Esophagus squamous epithelium (tissue), 5 donors: ENCODE measurements around the gene MTM1. TPM values are rescaled to one million over a fixed set of nuclear protein-coding genes. Genes with fewer than 3 reads are reported as not detected.

Source experiments
- DNase-seq: peaks from one replicate; lab custom pipeline; 2025; lab: John Stamatoyannopoulos, UW
- H3K27ac ChIP-seq, 4 donors: fragments of 200-600 bp; sonication (generic); one replicate each; pipeline ENCODE4 v1.5.1; 2016 to 2019; ENCODE audit warnings: mild to moderate bottlenecking in 1 of 4
- H3K27me3 ChIP-seq, 4 donors: fragments of 200-600 bp; sonication (generic); 1 replicate in 3 of 4; 2 replicates in 1 of 4; pipeline versions ENCODE4 v1.5.1 to v1.6.0; 2017 to 2021; ENCODE audit warnings: antibody characterized with exemption in 1 of 4
- H3K36me3 ChIP-seq, 3 donors: fragments of 200-600 bp; sonication (generic); one replicate each; pipeline ENCODE4 v1.5.1; 2016 to 2019
- H3K4me1 ChIP-seq, 3 donors: fragments of 200-600 bp; sonication (generic); one replicate each; pipeline ENCODE4 v1.5.1; 2017 to 2019
- H3K4me3 ChIP-seq, 4 donors: fragments of 200-600 bp; sonication (generic); 1 replicate in 3 of 4; 2 replicates in 1 of 4; pipeline ENCODE4 v1.5.1; 2016 to 2019; ENCODE audit warnings: mild to moderate bottlenecking in 2 of 4, moderate library complexity in 1 of 4
- H3K9me3 ChIP-seq, 3 donors: fragments of 200-600 bp; sonication (generic); one replicate each; pipeline ENCODE4 v1.5.1; 2016 to 2019
- CTCF ChIP-seq, 6 experiments: fragments of 450-650 bp in 4 of 6; fragments of 200-600 bp in 2 of 6; sonication (generic) in 2 of 6; IDR thresholded peaks; one replicate each; pipeline ENCODE4 v1.5.1; 2016 to 2019; ENCODE audit warnings: antibody characterized with exemption in 6 of 6, mild to moderate bottlenecking in 4 of 6, moderate library complexity in 4 of 6
- POLR2A ChIP-seq, 4 donors: fragments of 450-650 bp; IDR thresholded peaks; one replicate each; pipeline ENCODE4 v1.6.1; 2017; ENCODE audit warnings: antibody characterized with exemption in 4 of 4, mild to moderate bottlenecking in 4 of 4, moderate library complexity in 3 of 4
- WGBS, 2 donors: methylation state at CpG; one replicate each; pipeline ENCODE4 v1.1.5; 2018; 5-methylcytosine and 5-hydroxymethylcytosine counted together
- intact Hi-C: fragments of 100-400 bp; cut with DNase I; formaldehyde crosslinking; loops from one replicate; pipeline ENCODE4 v1.15.0; 2022
- total RNA-seq, 4 donors: library from RNA; depleted of rRNA; stranded (reverse); fragments of >200 nt; gene quantifications; one replicate each; pipeline ENCODE4 v1.1.0, GENCODE V29; 2016
- donor health status: DM: yes; HTN: yes; CAD: no.

Gene MTM1
- total RNA-seq, 4 donors from 2014 or later: 9.1 to 13.7 (median 11.4) TPM

DNA sequence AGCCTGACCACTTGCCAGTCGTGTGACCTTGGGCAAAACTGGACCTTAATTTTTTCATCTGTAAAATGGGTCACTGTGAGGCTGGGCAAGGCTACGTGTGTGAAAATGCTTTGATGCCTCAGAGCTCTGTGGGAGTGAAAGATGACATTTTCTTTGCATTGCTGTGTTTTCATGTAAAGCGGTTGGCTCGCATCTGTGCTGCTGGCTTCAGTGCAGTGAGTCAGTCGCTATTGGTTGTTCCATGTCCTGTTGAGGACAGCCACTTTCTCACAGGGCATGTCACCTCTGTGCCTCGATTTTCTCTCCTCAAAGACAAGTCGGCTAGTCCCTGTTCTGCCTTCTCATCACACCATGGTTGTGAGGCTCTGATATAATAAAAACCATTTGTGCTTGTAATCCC, 129.2 kb downstream of the MTM1 start:
- TF ChIP-seq POLR2A (IDR thresholded peaks at IDR 0.05) (no peak), CTCF (IDR thresholded peaks at IDR 0.05) (no peak)
- no peak for DNase-seq
- H3K27ac ChIP-seq: no peak overlapping the region
- H3K9me3 ChIP-seq: no peaks in the 10 kb centered on the region
- peaks cover 0 to 17% (median 0%) of the 10 kb centered on the region in 3 donors for H3K36me3 ChIP-seq
- no peak overlapping the region for H3K4me3 ChIP-seq
- 78 to 79% methylated on average over 5 to 6 of the region's 7 CpGs for WGBS, 2 donors
- H3K4me1 ChIP-seq: peaks cover 0 to 46% (median 3%) of the 10 kb centered on the region in 3 donors
- no peaks in the 10 kb centered on the region for H3K27me3 ChIP-seq
- intact Hi-C loops: no loop called here

DNA sequence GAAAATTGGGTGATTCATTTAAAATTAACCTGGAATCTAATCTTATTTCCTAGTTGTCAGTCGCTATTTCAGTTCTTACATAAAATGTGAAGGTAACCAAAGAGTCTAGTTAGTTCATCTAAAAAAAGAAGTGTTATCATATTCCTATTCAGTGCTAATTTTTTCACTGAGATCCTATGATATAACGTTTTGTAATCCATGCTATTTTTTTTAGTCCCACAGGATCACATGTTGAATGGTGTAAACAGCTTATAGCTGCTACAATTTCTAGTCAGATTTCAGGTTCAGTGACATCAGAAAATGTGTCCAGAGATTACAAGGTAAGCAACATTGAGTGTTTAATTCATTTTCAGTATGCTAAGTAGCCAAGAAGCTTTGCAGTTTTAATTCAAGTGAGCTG, 130.6 kb downstream of the MTM1 start:
- no peaks in the 10 kb centered on the region for H3K9me3 ChIP-seq
- peaks cover 0 to 44% (median 3%) of the 10 kb centered on the region in 3 donors for H3K4me1 ChIP-seq
- 38 to 68% methylated on average over 2 of the region's 2 CpGs for WGBS, 2 donors
- no peak overlapping the region for H3K27ac ChIP-seq
- TF ChIP-seq CTCF (IDR thresholded peaks at IDR 0.05) (no peak), POLR2A (IDR thresholded peaks at IDR 0.05) (no peak)
- intact Hi-C loops: no loop called here
- no peaks in the 10 kb centered on the region for H3K27me3 ChIP-seq
- H3K4me3 ChIP-seq: no peak overlapping the region
- H3K36me3 ChIP-seq: peaks cover 0 to 17% (median 0%) of the 10 kb centered on the region in 3 donors
- no peak for DNase-seq

DNA sequence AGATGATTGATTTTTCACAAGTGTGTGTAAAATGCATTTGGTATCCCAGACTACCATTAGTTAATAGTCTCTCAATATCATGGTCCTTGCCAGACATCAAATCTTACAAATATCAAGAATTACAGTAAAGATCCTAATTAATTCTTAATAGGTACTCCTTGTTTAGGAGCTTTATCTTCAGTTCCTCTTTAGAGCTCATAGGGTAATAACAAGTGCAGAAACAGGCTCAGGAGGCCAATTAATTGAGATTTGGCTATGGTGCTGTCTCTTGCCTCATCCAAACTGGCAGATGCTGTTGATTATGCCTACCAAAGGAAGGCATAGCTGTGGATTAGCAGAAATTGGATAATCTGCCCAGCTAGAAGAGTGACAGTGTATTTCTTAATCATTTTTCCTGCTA, 131.7 kb downstream of the MTM1 start:
- Histone ChIP-seq H3K36me3 (peaks cover 0 to 17% (median 0%) of the 10 kb centered on the region in 3 donors), H3K9me3 (no peaks in the 10 kb centered on the region), H3K4me1 (peaks cover 0 to 35% (median under 1%) of the 10 kb centered on the region in 3 donors), H3K27ac (no peak overlapping the region), H3K27me3 (no peaks in the 10 kb centered on the region), H3K4me3 (no peak overlapping the region)
- intact Hi-C loops: no loop called here
- TF ChIP-seq POLR2A (IDR thresholded peaks at IDR 0.05) (no peak), CTCF (IDR thresholded peaks at IDR 0.05) (no peak)
- no peak for DNase-seq

DNA sequence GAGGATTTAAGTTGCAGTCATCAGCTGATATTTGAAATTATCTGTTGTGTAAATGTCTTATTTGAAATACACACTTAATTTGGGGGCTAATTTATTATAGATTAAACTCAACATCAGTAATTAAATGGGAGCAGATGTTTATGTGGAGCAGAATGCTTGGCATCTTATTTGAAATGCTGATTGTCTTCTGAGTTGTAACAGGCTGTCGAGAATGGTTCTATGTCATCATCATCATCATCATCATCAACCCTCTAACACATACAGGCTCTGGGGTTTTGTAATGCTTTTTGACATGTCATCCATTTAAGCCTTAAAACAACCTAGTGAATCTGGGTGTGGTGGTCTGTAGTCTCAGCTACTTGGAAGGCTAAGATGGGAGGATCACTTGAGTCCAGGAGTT, 133.0 kb downstream of the MTM1 start:
- peaks cover 0 to 23% (median 0%) of the 10 kb centered on the region in 3 donors for H3K4me1 ChIP-seq
- no peaks in the 10 kb centered on the region for H3K27me3 ChIP-seq
- 67 to 91% methylated on average over 1 of the region's 1 CpG for WGBS, 2 donors
- H3K9me3 ChIP-seq: no peaks in the 10 kb centered on the region
- H3K4me3 ChIP-seq: no peak overlapping the region
- H3K36me3 ChIP-seq: peaks cover 0 to 26% (median 0%) of the 10 kb centered on the region in 3 donors
- no peak for DNase-seq
- no peak for TF ChIP-seq CTCF (IDR thresholded peaks at IDR 0.05)
- no peak for TF ChIP-seq POLR2A (IDR thresholded peaks at IDR 0.05)
- no peak overlapping the region for H3K27ac ChIP-seq
- intact Hi-C loops: no loop called here

DNA sequence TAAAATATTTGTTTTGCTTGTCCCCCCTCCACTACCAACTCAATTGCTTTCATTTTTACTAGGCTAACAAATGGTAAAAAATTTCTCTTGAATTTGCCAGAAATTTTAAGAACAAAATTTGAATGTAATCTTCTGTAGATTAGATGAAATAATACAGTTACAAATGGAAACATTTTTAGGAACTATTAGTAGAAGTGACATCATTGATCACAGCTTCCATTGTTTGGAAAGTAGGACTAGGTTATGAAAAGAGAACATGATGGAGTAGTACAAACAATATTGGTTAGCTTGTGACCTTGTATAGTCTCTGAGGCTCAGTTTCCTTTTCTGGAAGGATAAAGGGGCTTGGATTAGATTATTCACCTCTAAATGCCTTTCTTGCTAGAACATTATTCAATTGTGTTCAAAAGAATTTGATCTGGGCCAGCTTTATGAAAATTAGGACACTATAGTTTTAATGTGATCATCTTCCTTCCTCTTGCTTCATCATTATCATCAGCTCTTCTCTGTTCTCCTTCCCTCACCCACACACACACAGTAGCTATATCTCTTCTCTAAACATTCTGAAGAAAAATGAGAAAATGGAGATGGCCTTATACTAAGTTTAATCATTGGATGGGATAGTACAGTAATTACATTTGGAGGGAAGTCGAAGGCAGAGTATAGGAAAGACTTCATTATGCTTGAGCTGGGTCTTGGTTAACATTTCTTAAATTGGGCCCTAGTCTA, 134.7 kb downstream of the MTM1 start:
- H3K36me3 ChIP-seq: peaks cover 0 to 26% (median 0%) of the 10 kb centered on the region in 3 donors
- no peak for TF ChIP-seq CTCF (IDR thresholded peaks at IDR 0.05)
- TF ChIP-seq POLR2A (IDR thresholded peaks at IDR 0.05): no peak
- WGBS, 2 donors: 38% methylated on average over 1 of the region's 1 CpG; no CpG with 5 or more reads in 1 of the 2 donors
- no peak overlapping the region for H3K4me3 ChIP-seq
- no peaks in the 10 kb centered on the region for H3K27me3 ChIP-seq
- no peaks in the 10 kb centered on the region for H3K9me3 ChIP-seq
- intact Hi-C loops: no loop called here
- no peak overlapping the region for H3K27ac ChIP-seq
- DNase-seq: no peak
- H3K4me1 ChIP-seq: peaks cover 0 to 5% (median 0%) of the 10 kb centered on the region in 3 donors
